NK-92 (cell line): ENCODE data around the gene KEL.

Source experiments
- DNase-seq: peaks from one replicate; lab custom pipeline; 2025; ENCODE audit not compliant: unreplicated experiment; lab: John Stamatoyannopoulos, UW

The KEL gene

GRCh38 chr7:142899661-142900060, 62.5 kb downstream of the KEL start:
- no peak for DNase-seq

- DNase-seq, result no peak
These were observed 63.6 kb downstream of the KEL start for GRCh38 chr7:142898377-142899170.

GRCh38 chr7:142897691-142898090, 64.5 kb downstream of the KEL start:
- no peak for DNase-seq

DNA sequence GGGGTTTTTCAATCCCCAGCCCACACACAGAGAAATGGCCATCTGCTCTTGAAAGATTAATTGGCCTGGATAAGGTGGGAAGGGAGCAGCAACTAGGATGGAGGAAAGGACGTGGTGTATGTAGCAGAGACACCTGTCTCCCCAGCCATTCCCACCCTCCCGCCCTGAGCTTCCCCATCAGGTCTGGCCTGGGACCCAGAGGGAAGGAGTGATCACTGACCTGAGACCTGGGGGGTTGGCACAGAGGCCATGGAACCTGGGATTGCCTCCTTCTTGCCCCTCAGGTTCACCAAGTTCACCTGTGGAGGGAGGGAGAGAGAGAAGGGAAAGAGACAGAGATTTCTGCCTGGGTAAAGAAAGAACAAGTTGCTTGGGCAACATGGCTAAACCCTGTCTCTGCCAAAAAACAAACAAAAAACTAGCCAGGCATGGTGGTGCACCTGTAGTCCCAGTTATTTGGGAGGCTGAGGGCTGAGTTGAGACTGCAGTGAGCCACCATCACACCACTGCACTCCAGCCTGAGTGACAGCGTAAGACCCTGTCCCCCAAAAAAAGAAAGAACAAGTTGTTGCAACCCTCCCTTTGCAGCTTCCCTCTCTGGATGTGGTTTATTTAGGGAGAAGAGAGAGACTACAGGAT, 65.3 kb downstream of the KEL start:
- DNase-seq, result no peak

- no peak for DNase-seq
These were observed 66.0 kb downstream of the KEL start for GRCh38 chr7:142896151-142896550.

DNA sequence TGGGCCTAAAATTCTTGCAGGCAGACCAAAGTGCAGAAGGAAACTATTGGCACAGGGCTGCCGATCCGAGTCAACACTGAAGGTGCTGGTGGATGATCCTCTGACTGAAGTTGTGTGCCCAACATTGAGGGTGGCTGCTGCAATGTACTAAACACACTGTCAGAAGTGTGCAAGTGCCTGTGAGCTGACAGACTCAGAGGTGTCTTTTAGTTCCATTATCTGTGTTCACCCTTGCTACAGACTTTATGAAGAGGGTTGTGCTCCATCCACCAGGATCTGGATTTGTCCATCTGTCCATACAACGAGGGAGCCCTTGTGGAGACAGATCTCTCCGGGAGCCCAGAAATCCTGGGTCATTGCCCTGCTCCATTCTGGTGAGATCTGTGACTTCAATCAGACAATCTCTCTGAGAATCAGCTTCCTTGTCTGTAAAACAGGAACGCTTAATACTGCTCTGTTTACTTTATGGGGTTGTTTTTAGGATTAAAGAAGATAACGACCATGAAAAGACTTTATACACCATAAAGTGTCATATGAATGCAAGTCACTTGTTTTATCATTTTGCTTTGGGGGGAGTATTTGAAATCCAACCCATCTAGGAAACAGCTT, 67.1 kb downstream of the KEL start:
- DNase-seq, result no peak

DNA sequence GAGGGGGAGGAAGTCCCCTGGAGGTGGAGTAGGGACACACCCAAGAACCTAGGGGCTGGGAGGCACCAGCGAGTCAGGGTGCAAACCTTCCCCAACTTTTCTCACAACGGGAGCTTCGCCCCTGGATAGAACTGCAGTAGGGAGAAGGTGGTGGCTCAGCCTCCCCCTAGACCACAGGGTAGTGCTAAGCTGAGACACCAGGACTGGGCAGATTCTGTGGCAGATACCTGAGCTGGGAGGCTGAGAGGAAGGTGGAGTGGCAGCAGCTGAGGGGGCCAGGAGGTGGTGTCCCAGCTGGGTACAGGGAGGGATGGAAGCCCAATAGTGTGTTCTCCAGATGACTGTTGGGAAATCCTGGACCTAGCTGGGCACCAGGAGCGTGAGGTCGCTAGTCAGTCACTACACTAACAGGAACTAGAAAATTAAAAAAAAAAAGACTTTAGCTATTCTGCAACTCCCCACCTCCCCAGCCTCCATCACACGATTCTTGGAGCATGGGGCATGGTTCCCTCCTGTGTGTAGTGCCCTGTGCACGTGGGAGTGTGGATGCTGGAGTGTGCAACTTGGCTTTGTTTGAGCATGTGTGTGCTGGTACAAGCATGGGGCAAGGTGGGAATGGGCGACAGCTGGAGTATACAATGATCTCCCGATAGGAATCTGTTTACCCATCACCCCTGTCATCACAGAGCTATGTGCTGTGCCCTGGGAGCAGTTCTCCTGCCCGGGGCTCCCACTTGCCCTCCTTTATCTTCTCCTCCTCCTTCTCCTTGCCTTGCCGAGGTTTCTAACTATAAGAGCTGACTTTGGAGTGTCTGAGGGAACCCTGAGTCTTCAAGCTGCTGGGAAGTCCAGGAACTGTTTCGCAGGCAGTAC, 67.8 kb downstream of the KEL start:
- no peak for DNase-seq

DNA sequence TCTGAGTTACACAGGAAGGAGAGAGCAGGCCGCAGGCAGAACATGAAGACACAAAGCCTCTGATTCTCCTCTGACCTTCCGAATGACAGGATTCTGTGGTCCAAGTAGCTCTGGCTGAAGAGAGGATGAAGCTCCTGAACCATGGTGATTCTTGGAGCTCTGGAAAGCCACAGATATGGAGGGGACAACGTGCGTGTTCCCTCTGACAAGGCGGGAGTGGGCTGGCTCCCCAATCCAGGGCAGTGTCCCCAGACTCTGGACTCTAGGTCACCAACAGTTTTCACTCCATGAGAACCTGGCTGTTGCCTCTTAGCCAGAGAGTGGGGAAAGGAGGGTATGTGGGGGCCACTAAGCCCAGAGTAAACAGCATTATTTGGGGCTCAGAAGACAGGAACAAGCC, 69.2 kb downstream of the KEL start:
- no peak for DNase-seq

- DNase-seq, result no peak
These were observed 70.6 kb downstream of the KEL start for GRCh38 chr7:142891490-142892082.
